Right atrium auricular region (tissue), 2 donors: ENCODE results near the gene KIF6. TPM values are rescaled to one million over a fixed set of nuclear protein-coding genes. Genes with fewer than 3 reads are reported as not detected.

Experiments used
- DNase-seq: peaks from one replicate; pipeline ENCODE4 v3.0.0-alpha.2; 2019; ENCODE audit warnings: low spot score
- H3K27ac ChIP-seq, 2 donors: fragments of 200-600 bp; sonication (generic); 1 replicate in 1 of 2; 2 replicates in 1 of 2; pipeline ENCODE4 v1.5.1; 2016 to 2019
- H3K27me3 ChIP-seq, 2 donors: fragments of 200-600 bp; sonication (generic); one replicate each; pipeline versions ENCODE4 v1.5.1 to v1.6.0; 2017 to 2019
- H3K36me3 ChIP-seq: fragments of 200-600 bp; sonication (generic); one replicate; pipeline ENCODE4 v1.5.1; 2016
- H3K4me1 ChIP-seq, 2 donors: fragments of 200-600 bp; sonication (generic); one replicate each; pipeline versions ENCODE4 v1.5.1 to v1.6.0; 2017 to 2019
- H3K4me3 ChIP-seq, 2 donors: fragments of 200-600 bp; sonication (generic); 1 replicate in 1 of 2; 2 replicates in 1 of 2; pipeline ENCODE4 v1.5.1; 2017 to 2019; ENCODE audit warnings: mild to moderate bottlenecking in 1 of 2, moderate library complexity in 1 of 2
- H3K9me3 ChIP-seq, 2 donors: fragments of 200-600 bp; sonication (generic); one replicate each; pipeline ENCODE4 v1.5.1; 2019
- CTCF ChIP-seq, 2 donors: fragments of 200-600 bp; sonication (generic); IDR thresholded peaks; one replicate each; pipeline ENCODE4 v1.5.1; 2019; ENCODE audit warnings: antibody characterized with exemption in 2 of 2
- total RNA-seq, 2 donors: library from RNA; depleted of rRNA; stranded (reverse); fragments of >200 nt; gene quantifications; one replicate each; pipeline ENCODE4 v1.1.0, GENCODE V29; 2016

Gene KIF6
- total RNA-seq, 2 donors from 2014 or later, result not detected

- Histone ChIP-seq H3K4me1 (peaks cover 0 to 18% of the 10 kb centered on the region in 2 donors), H3K36me3 (no peaks in the 10 kb centered on the region), H3K9me3 (no peaks in the 10 kb centered on the region), H3K4me3 (no peak overlapping the region), H3K27me3 (no peaks in the 10 kb centered on the region), H3K27ac (peak overlapping the region in 1 of 2 donors; percentile 49)
- DNase-seq, result no peak
- TF ChIP-seq CTCF (IDR thresholded peaks at IDR 0.05), result no peak
Measured at GRCh38 chr6:39754514-39755115, 29.4 kb upstream of the KIF6 start.

DNA sequence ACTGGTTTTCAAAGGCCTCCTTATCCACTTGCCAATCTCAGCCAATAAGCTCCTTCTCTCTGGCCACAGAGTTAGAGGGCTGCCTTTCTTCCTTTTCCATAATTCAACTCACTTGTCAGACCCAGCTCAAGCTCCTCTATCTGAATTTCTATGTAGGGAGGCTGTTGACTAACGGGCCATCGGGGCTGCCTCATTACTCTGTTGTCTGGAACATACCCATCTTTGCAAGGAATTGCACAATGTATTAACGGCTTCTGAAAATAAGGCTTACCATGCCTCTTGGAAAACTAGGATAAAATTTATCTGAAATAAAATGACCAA lies 28.5 kb upstream of the KIF6 start:
- no peak for TF ChIP-seq CTCF (IDR thresholded peaks at IDR 0.05)
- H3K9me3 ChIP-seq, result no peaks in the 10 kb centered on the region
- H3K36me3 ChIP-seq, result no peaks in the 10 kb centered on the region
- peak overlapping the region; percentile 20 to 49 for H3K27ac ChIP-seq
- peak; percentile 71 for DNase-seq
- peaks cover 0 to 18% of the 10 kb centered on the region in 2 donors for H3K4me1 ChIP-seq
- no peaks in the 10 kb centered on the region for H3K27me3 ChIP-seq
- no peak overlapping the region for H3K4me3 ChIP-seq

- peaks cover 0 to 18% of the 10 kb centered on the region in 2 donors for H3K4me1 ChIP-seq
- no peak for DNase-seq
Measured at GRCh38 chr6:39752835-39753724, 27.9 kb upstream of the KIF6 start.

GRCh38 chr6:39746795-39747194 lies 21.6 kb upstream of the KIF6 start:
- Histone ChIP-seq H3K9me3 (no peaks in the 10 kb centered on the region), H3K27ac (no peak overlapping the region), H3K4me3 (no peak overlapping the region), H3K27me3 (no peaks in the 10 kb centered on the region), H3K4me1 (no peaks in the 10 kb centered on the region), H3K36me3 (no peaks in the 10 kb centered on the region)
- DNase-seq, result no peak
- TF ChIP-seq CTCF (IDR thresholded peaks at IDR 0.05), result no peak

More at GRCh38 chr6:39752835-39753724, 27.9 kb upstream of the KIF6 start:
- Histone ChIP-seq H3K36me3 (no peaks in the 10 kb centered on the region), H3K27ac (peak overlapping the region; percentile 20 to 49), H3K9me3 (no peaks in the 10 kb centered on the region), H3K4me3 (no peak overlapping the region), H3K27me3 (no peaks in the 10 kb centered on the region)
- TF ChIP-seq CTCF (IDR thresholded peaks at IDR 0.05), result no peak

DNA sequence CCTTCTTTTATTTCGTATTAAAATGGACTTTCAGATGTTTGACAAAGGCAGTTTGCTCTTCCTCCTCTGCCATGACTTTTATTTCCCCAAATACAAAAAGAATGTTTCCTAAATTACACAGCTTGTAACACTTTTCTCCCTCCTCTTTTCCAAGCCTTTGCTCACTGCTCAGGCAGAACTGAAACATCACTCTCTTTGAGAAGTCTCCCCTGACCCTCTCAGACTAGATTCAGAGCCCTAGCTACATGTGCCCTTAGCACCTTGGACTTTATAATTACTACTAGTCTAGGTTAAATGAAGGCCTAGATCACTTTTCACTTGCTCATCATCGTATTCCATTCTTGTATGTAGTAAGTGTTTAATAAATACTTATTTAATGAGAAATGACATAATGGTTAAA lies 8.5 kb upstream of the KIF6 start:
- Histone ChIP-seq H3K36me3 (no peaks in the 10 kb centered on the region), H3K4me1 (no peaks in the 10 kb centered on the region), H3K27ac (no peak overlapping the region), H3K27me3 (no peaks in the 10 kb centered on the region), H3K4me3 (no peak overlapping the region), H3K9me3 (no peaks in the 10 kb centered on the region)
- no peak for TF ChIP-seq CTCF (IDR thresholded peaks at IDR 0.05)
- no peak for DNase-seq
